Motor neuron (in vitro differentiated cells): ENCODE data around the gene NDE1. TPM values are rescaled to one million over a fixed set of nuclear protein-coding genes. Genes with fewer than 3 reads are reported as not detected.

Experiments
- ATAC-seq, 8 experiments: fragments of 200-7000 bp; cut with Tn5 transposase; replicated peaks in 6 of 8; 2 replicates each; pipeline ENCODE4 v1.8.0; 2021; ENCODE audit warnings: mild to moderate bottlenecking in 8 of 8, moderate library complexity in 8 of 8
- H3K27ac ChIP-seq, 2 donors: fragments of 250-450 bp; sonication (Bioruptor Pico); 2 replicates each; pipeline ENCODE4 v1.9.0; 2021; ENCODE audit warnings: antibody characterized with exemption in 2 of 2, mild to moderate bottlenecking in 2 of 2, moderate library complexity in 1 of 2
- H3K4me1 ChIP-seq, 2 donors: fragments of 250-450 bp; sonication (Bioruptor Pico); replicated peaks in 1 of 2; 2 replicates each; pipeline ENCODE4 v1.6.1; 2021; ENCODE audit warnings: antibody characterized with exemption in 2 of 2, mild to moderate bottlenecking in 2 of 2, moderate library complexity in 1 of 2
- H3K4me3 ChIP-seq, 5 donors: fragments of 250-450 bp; sonication (Bioruptor Pico); 2 replicates each; pipeline ENCODE4 v1.9.0; 2021; ENCODE audit warnings: antibody characterized with exemption in 5 of 5, mild to moderate bottlenecking in 5 of 5, moderate library complexity in 4 of 5
- WGBS, 10 experiments: fragments of 450-650 bp; shearing (Covaris generic); methylation state at CpG; one replicate each; pipeline ENCODE4 v1.0.0; 2022; 5-methylcytosine and 5-hydroxymethylcytosine counted together
- in situ Hi-C, 9 experiments: fragments of 400-800 bp; cut with MboI; loops; one replicate each; pipeline ENCODE4 v1.15.0; 2021; ENCODE audit warnings: low sequenced_read_pairs in 9 of 9, low pct_unique_long_range_greater_than_20kb in 2 of 9; ENCODE audit not compliant: unreplicated experiment in 9 of 9
- total RNA-seq, 8 experiments: library from RNA; unstranded; fragments of 300-600 nt; gene quantifications; 2 replicates each; pipeline versions ENCODE4 v1.2.3 to v1.2.4, GENCODE V29; 2022

NDE1 gene
- total RNA-seq, 8 experiments from 2014 or later, result 7.5 to 36.3 (median 14.4) TPM

- 57 to 100% (median 96%) methylated on average over 2 to 6 of the region's 6 CpGs for WGBS, 10 experiments
- peaks cover 0 to 7% of the 10 kb centered on the region in 2 donors for H3K4me1 ChIP-seq
- H3K27ac ChIP-seq, result no peak overlapping the region
- ATAC-seq, result no peak
- in situ Hi-C loops, result loop anchor here in 1 of 9 experiments (25.0 kb wide), 1 partner anchor 103 kb away; no protein-coding TSS in a partner anchor
- H3K4me3 ChIP-seq, result no peak overlapping the region
Measured at GRCh38 chr16:15609286-15609649, 40.8 kb upstream of the NDE1 start.

- H3K27ac ChIP-seq, result no peak overlapping the region
- 41 to 100% (median 94%) methylated on average over 1 to 9 of the region's 10 CpGs for WGBS, 10 experiments
Measured at GRCh38 chr16:15610369-15610871, 39.6 kb upstream of the NDE1 start.

GRCh38 chr16:15611610-15612009, 38.4 kb upstream of the NDE1 start:
- Histone ChIP-seq H3K27ac (no peak overlapping the region), H3K4me3 (no peak overlapping the region), H3K4me1 (no peaks in the 10 kb centered on the region)
- ATAC-seq, result no peak
- in situ Hi-C loops, result loop anchor here in 1 of 9 experiments (25.0 kb wide), 1 partner anchor 101 kb away; no protein-coding TSS in a partner anchor
- WGBS, 10 experiments, result 63 to 100% (median 90%) methylated on average over 1 to 7 of the region's 7 CpGs; no CpG with 5 or more reads in 2 of the 10 experiments

More at GRCh38 chr16:15610369-15610871, 39.6 kb upstream of the NDE1 start:
- peaks cover 0 to 5% of the 10 kb centered on the region in 2 donors for H3K4me1 ChIP-seq
- in situ Hi-C loops, result loop anchor here in 1 of 9 experiments (25.0 kb wide), 1 partner anchor 102 kb away; no protein-coding TSS in a partner anchor
- ATAC-seq, result no peak
- no peak overlapping the region for H3K4me3 ChIP-seq

- in situ Hi-C loops, result loop anchor here in 1 of 9 experiments (25.0 kb wide), 1 partner anchor 99 kb away; no protein-coding TSS in a partner anchor
- H3K4me3 ChIP-seq, result no peak overlapping the region
- no peak for ATAC-seq
- H3K27ac ChIP-seq, result no peak overlapping the region
- H3K4me1 ChIP-seq, result no peaks in the 10 kb centered on the region
- 76 to 100% (median 97%) methylated on average over 1 to 4 of the region's 4 CpGs; no CpG with 5 or more reads in 1 of the 10 experiments for WGBS, 10 experiments
Measured at GRCh38 chr16:15613676-15614075, 36.4 kb upstream of the NDE1 start.

GRCh38 chr16:15616012-15616411, 34.0 kb upstream of the NDE1 start:
- Histone ChIP-seq H3K4me3 (no peak overlapping the region), H3K4me1 (no peaks in the 10 kb centered on the region), H3K27ac (no peak overlapping the region)
- 80 to 100% (median 94%) methylated on average over 1 to 4 of the region's 4 CpGs; no CpG with 5 or more reads in 4 of the 10 experiments for WGBS, 10 experiments
- no peak for ATAC-seq
- in situ Hi-C loops, result loop anchor here in 1 of 9 experiments (25.0 kb wide), 1 partner anchor 96 kb away; no protein-coding TSS in a partner anchor

- WGBS, 10 experiments, result 82 to 100% (median 97%) methylated on average over 1 to 11 of the region's 11 CpGs; no CpG with 5 or more reads in 1 of the 10 experiments
- ATAC-seq, result no peak
Measured at GRCh38 chr16:15616475-15617165, 33.4 kb upstream of the NDE1 start.

GRCh38 chr16:15617901-15618300, 32.1 kb upstream of the NDE1 start:
- ATAC-seq, result no peak
- Histone ChIP-seq H3K4me3 (no peak overlapping the region), H3K27ac (no peak overlapping the region), H3K4me1 (no peaks in the 10 kb centered on the region)
- WGBS, 10 experiments, result 80 to 100% (median 95%) methylated on average over 1 to 4 of the region's 4 CpGs; no CpG with 5 or more reads in 1 of the 10 experiments
- in situ Hi-C loops, result loop anchor here in 1 of 9 experiments (25.0 kb wide), 1 partner anchor 94 kb away; no protein-coding TSS in a partner anchor

More at GRCh38 chr16:15616475-15617165, 33.4 kb upstream of the NDE1 start:
- Histone ChIP-seq H3K27ac (no peak overlapping the region), H3K4me1 (no peaks in the 10 kb centered on the region), H3K4me3 (no peak overlapping the region)
- in situ Hi-C loops, result loop anchor here in 1 of 9 experiments (25.0 kb wide), 1 partner anchor 96 kb away; no protein-coding TSS in a partner anchor

GRCh38 chr16:15618392-15618791, 31.7 kb upstream of the NDE1 start:
- Histone ChIP-seq H3K4me3 (no peak overlapping the region), H3K4me1 (no peaks in the 10 kb centered on the region), H3K27ac (no peak overlapping the region)
- no peak for ATAC-seq
- in situ Hi-C loops, result loop anchor here in 1 of 9 experiments (25.0 kb wide), 1 partner anchor 94 kb away; no protein-coding TSS in a partner anchor
- WGBS, 10 experiments, result 60 to 100% (median 85%) methylated on average over 1 to 3 of the region's 4 CpGs; no CpG with 5 or more reads in 2 of the 10 experiments

- ATAC-seq, result no peak
Measured at GRCh38 chr16:15620611-15621195, 29.3 kb upstream of the NDE1 start.

GRCh38 chr16:15621456-15621855, 28.6 kb upstream of the NDE1 start:
- no peak for ATAC-seq
- in situ Hi-C loops, result loop anchor here in 1 of 9 experiments (25.0 kb wide), 1 partner anchor 91 kb away; no protein-coding TSS in a partner anchor
- Histone ChIP-seq H3K4me1 (no peaks in the 10 kb centered on the region), H3K27ac (no peak overlapping the region), H3K4me3 (no peak overlapping the region)
- WGBS, 10 experiments, result 87 to 100% (median 95%) methylated on average over 1 to 4 of the region's 4 CpGs; no CpG with 5 or more reads in 1 of the 10 experiments

More at GRCh38 chr16:15620611-15621195, 29.3 kb upstream of the NDE1 start:
- in situ Hi-C loops, result loop anchor here in 1 of 9 experiments (25.0 kb wide), 1 partner anchor 92 kb away; no protein-coding TSS in a partner anchor
- WGBS, 10 experiments, result 63 to 96% (median 78%) methylated on average over 3 to 6 of the region's 6 CpGs
- Histone ChIP-seq H3K4me3 (no peak overlapping the region), H3K27ac (no peak overlapping the region), H3K4me1 (no peaks in the 10 kb centered on the region)

- Histone ChIP-seq H3K4me1 (no peaks in the 10 kb centered on the region), H3K27ac (no peak overlapping the region), H3K4me3 (no peak overlapping the region)
- in situ Hi-C loops, result loop anchor here in 1 of 9 experiments (25.0 kb wide), 1 partner anchor 90 kb away; no protein-coding TSS in a partner anchor
- ATAC-seq, result no peak
- 80 to 100% (median 92%) methylated on average over 1 to 7 of the region's 8 CpGs; no CpG with 5 or more reads in 1 of the 10 experiments for WGBS, 10 experiments
Measured at GRCh38 chr16:15621889-15622288, 28.2 kb upstream of the NDE1 start.

- ATAC-seq, result no peak
Measured at GRCh38 chr16:15631730-15632409, 18.2 kb upstream of the NDE1 start.

More at GRCh38 chr16:15631730-15632409, 18.2 kb upstream of the NDE1 start:
- Histone ChIP-seq H3K27ac (no peak overlapping the region), H3K4me3 (no peak overlapping the region), H3K4me1 (no peaks in the 10 kb centered on the region)
- in situ Hi-C loops, result no loop called here
- WGBS, 10 experiments, result 57 to 100% (median 88%) methylated on average over 1 of the region's 2 CpGs; no CpG with 5 or more reads in 3 of the 10 experiments
